GM20431 (cell line): ENCODE data around the gene SH3PXD2A.

Source experiments
- in situ Hi-C: fragments of 300-500 bp; cut with MseI, MboI; formaldehyde crosslinking; loops from one replicate; pipeline ENCODE4 v1.15.0; 2020; ENCODE audit warnings: low sequenced_read_pairs; ENCODE audit not compliant: unreplicated experiment

SH3PXD2A gene, protein sequence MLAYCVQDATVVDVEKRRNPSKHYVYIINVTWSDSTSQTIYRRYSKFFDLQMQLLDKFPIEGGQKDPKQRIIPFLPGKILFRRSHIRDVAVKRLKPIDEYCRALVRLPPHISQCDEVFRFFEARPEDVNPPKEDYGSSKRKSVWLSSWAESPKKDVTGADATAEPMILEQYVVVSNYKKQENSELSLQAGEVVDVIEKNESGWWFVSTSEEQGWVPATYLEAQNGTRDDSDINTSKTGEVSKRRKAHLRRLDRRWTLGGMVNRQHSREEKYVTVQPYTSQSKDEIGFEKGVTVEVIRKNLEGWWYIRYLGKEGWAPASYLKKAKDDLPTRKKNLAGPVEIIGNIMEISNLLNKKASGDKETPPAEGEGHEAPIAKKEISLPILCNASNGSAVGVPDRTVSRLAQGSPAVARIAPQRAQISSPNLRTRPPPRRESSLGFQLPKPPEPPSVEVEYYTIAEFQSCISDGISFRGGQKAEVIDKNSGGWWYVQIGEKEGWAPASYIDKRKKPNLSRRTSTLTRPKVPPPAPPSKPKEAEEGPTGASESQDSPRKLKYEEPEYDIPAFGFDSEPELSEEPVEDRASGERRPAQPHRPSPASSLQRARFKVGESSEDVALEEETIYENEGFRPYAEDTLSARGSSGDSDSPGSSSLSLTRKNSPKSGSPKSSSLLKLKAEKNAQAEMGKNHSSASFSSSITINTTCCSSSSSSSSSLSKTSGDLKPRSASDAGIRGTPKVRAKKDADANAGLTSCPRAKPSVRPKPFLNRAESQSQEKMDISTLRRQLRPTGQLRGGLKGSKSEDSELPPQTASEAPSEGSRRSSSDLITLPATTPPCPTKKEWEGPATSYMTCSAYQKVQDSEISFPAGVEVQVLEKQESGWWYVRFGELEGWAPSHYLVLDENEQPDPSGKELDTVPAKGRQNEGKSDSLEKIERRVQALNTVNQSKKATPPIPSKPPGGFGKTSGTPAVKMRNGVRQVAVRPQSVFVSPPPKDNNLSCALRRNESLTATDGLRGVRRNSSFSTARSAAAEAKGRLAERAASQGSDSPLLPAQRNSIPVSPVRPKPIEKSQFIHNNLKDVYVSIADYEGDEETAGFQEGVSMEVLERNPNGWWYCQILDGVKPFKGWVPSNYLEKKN

DNA sequence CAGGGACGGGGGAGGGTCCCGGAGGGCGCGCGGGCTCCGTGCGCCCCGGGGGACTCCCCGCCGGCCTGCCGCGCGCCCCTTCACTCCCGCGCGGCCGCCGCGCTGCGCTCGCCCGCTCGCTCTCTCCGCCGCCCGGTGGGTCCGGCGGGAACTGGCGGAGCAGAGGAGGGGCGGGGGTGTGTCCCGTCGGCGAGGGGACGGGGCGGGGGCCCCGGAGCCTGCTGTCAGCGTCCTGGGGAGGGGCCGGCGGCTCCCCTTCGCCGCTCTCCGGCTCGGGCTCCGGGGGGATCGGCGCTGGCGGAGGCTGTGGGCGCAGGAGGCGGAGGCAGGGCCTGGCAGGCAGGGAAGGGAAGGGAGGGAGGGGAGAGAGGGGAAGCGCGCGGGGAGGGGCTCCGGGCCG lies at the start of gene SH3PXD2A:
Gene SH3PXD2A, minus strand, starts transcription at position 153 of the 400 bp plus-strand sequence. CDS start 310 bp downstream, outside the sequence.
- in situ Hi-C loops: no loop called here

DNA sequence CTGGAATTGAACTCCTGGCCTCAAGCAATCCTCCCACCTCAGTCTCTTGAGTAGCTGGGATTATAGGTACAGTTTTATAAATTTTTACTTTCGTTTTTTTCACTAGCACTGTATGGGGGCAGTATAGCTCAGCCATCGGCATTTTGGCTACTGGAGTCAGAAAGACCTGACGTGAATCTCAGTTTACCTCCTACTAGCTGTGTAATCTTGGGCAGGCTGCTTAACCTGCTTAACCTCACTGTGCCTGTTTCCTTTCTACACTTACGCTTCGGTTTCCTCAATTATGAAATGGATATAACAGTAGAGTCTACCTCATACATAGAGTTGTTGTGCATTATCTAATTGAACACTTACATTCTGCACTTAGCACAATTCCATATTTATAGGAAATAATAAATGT lies 45.9 kb upstream of the SH3PXD2A start:
- in situ Hi-C loops: no loop called here

DNA sequence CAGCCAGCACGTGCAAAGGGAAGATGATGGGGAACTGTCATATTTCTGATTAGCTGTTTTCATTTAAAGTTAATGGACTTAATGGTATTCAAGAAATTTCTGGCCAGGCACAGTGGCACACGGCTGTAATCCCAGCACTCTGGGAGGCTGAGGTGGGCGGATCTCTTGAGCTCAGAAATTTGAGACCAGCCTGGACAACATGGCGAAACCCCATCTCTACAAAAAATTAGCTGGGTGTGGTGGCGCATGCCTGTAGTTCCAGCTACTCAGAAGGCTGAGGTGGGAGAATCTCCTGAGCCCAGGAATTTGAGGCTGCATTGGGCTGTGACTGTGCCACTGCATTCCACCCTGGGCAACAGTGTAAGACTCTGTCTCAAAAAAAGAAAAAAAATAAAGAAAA lies 43.9 kb upstream of the SH3PXD2A start:
- in situ Hi-C loops: loop anchor here (25.0 kb wide), 1 partner anchor 313 kb away; no protein-coding TSS in a partner anchor

DNA sequence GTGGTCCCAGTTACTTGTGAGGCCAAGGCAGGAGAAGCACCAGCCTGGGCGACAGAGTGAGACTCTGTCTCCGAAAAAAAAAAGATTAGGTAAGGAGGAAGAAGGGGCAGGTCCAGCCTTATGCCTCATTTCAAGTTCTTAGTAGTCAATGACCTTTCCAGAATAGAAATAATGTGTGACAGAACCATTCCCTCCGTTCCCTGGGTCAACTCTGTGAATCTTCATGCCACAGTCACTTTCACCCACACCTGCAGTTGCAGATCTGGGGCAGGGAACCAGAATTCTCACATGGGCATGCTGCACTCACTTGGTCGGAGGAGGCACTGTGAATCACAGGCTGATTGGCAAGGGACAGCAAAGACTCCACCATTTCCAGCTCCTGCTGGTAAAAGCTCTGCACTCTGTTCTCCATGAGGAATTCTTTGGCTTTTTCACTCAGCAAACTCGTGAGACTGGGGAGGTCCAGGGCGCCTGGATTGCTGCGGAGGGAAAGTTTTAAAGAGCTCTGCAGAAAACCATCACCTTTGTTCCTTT lies 41.9 kb upstream of the SH3PXD2A start:
- in situ Hi-C loops: loop anchor here (25.0 kb wide), 1 partner anchor 315 kb away; no protein-coding TSS in a partner anchor

DNA sequence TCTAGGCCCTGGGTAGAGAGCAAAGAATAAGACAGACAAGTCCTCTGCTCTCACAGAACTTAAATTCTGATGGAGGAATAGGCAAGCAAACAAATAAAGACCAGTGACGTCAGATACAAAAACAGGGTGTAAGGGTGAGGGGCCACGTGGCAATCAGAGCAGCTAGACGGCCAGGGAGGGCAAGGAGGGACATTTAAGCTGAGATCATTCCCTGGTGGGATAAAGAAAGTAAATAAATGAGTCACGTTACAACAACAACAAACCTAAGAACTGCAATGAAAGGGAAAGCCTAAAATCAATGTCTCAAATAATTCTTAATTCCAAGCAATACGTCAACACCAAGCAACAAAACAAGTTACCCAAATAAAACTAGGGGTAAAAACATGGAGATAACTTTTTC lies 40.8 kb upstream of the SH3PXD2A start:
- in situ Hi-C loops: loop anchor here (25.0 kb wide), 1 partner anchor 316 kb away; no protein-coding TSS in a partner anchor

DNA sequence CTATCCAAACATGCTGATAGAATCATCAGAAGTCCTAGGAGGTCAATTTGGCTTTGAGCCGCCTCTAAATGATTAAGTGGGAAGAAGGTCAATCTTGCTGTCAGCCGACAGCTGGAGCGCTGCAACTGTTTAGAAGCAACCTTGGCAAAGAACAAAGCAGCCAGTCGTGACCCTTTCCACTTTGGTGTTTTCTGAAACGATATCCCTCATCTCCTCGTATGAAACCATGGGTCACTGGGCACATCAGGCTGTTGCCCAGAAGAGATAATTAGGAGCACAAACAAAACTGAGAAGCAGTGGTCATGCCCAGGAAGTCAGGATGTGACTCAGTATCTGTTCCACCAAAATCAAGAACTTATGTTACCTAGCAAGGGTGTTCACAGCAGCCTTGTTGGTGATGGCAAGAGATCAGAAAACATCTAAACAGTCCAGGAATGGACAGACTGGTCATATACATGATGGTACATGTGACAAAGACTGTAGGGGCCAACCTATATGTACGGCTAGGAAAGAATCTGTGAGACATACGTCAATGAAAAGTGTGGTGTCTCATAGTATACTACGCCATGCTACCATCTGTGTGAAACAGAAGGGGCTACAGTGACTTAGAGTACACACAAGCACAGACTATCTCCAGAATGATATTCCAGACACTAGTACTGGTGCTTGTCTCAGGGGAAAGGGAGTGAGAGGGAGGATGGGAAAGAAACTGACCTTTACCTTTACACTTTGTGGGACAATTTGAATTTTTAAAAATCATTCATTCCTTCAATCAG lies 40.2 kb upstream of the SH3PXD2A start:
- in situ Hi-C loops: loop anchor here (25.0 kb wide), 1 partner anchor 317 kb away; no protein-coding TSS in a partner anchor

DNA sequence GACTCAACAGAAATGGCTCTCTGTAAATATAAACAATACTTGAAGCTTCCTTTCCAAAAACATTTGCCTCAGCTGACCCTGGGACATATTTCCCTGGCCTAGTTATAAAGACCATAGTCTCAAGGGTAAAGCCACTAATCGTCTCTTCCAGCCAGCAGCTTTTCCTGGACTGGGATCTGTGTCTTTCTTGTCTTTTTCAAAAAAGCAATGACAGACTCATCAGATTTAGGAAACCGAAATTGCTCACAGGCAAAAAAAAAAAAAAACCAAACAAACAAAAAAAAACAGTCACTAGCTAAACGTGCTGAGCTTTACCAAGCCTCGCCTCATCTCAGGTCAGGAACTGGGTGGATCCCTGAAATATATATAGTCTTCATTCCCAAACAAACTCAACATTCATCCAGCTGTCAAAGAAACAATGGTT lies 39.1 kb upstream of the SH3PXD2A start:
- in situ Hi-C loops: loop anchor here (25.0 kb wide), 1 partner anchor 318 kb away; no protein-coding TSS in a partner anchor

DNA sequence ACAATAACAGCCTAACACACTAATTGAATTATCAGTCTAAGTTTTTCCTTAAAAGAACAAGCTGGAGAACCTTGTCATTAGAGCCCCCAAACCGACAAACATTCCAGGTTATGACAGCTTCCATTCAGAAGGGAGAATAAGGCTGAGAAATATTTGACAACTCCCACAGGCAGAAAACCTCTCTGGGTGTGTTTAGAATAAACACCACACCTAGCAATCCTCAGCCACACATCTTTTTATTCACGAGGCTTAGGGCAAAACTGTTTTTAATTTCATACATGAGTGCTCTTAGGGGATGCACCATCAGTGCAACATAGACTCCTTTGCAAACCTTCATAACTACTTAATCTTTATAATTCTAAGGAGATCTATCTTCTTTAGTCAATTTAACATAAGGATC lies 38.4 kb upstream of the SH3PXD2A start:
- in situ Hi-C loops: loop anchor here (25.0 kb wide), 1 partner anchor 318 kb away; no protein-coding TSS in a partner anchor

DNA sequence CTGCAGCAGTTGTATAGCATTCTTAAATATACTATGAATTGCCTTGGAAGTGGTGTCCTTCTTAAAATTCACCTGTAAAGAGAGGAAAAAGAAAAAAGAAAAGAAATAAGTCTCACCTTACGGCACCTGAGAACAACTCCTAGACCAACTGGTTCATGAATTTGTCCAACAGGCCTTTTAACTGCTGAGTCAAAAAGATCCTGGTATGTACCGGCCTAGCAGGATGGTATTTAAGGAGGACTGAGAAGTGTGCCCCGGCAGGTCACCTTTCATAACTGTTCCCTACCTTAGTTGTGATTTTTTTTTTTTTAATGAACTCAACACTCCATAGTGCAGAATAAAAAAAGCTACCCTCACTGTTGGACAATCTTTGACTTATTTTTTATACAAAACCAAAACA lies 36.8 kb upstream of the SH3PXD2A start:
- in situ Hi-C loops: loop anchor here (25.0 kb wide), 1 partner anchor 320 kb away; no protein-coding TSS in a partner anchor

DNA sequence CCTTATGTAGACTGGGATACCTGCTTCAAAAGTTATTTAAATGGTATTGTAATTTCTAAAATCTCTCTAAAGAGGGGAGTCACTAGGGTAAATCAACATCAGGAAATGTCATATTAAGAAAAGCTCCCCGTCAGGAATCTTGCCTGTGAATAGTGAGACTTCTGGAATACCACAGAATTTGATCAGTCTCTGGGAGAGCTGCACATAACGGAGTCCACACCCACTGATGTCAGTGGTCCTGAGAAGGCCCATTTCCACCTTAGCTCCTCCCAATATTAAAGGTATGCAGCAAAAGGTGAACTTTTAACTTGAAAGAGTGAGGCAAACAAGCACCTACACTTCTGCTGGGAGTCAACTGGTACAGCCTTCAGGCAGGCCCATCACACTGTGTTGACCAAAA lies 35.3 kb upstream of the SH3PXD2A start:
- in situ Hi-C loops: loop anchor here (25.0 kb wide), 1 partner anchor 322 kb away; no protein-coding TSS in a partner anchor

DNA sequence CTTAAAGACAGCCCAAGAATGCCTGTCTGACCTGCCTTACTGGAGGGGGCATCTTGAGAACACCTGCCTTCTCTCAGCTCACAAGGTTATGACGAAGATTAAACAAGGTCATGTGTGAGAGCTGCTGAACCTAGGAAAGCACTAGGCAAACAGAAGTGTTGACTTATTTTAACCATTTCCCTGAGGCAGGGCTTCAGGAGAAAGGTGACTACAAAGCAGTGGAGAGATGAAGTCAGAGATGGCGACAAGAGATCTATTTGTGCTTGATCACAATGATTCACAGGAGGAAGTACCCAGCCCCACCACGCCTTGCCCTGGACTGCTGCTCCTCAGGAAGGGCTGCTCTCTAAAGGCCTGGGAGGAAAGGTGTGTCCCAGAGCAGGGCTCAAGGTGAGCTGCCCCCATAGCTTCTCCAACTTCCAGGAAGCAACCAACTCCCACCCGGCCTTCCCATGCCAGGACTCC lies 34.9 kb upstream of the SH3PXD2A start:
- in situ Hi-C loops: loop anchor here (25.0 kb wide), 1 partner anchor 322 kb away; no protein-coding TSS in a partner anchor

DNA sequence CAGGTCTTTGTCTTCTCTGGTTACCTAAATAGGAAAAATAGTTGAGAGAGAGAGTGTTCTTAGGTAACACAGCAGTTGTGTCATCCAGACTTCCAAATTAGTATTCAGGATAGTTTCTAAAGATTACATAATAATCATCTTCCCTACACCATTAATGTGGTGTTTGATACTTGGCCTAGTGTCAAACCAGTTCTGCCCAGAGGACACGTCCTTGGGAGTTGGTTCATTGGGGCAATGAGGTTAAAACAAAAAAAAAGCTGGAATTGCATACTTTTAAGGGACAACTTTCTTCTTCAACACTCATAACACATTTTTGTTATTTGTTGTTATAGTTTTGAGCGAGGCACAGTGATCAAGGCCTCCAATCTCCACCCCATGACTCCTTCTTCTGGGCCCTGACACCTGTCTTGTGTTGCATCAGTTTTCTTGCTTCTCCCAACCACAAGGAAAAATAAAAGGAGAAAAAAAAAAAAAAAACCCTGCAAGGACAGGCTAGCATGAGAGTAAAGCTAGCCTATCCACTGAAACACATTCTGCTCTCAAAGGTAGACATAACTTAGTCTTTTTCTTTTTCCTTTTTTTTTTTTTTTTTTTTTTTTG lies 33.8 kb upstream of the SH3PXD2A start:
- in situ Hi-C loops: loop anchor here (25.0 kb wide), 1 partner anchor 323 kb away; no protein-coding TSS in a partner anchor

DNA sequence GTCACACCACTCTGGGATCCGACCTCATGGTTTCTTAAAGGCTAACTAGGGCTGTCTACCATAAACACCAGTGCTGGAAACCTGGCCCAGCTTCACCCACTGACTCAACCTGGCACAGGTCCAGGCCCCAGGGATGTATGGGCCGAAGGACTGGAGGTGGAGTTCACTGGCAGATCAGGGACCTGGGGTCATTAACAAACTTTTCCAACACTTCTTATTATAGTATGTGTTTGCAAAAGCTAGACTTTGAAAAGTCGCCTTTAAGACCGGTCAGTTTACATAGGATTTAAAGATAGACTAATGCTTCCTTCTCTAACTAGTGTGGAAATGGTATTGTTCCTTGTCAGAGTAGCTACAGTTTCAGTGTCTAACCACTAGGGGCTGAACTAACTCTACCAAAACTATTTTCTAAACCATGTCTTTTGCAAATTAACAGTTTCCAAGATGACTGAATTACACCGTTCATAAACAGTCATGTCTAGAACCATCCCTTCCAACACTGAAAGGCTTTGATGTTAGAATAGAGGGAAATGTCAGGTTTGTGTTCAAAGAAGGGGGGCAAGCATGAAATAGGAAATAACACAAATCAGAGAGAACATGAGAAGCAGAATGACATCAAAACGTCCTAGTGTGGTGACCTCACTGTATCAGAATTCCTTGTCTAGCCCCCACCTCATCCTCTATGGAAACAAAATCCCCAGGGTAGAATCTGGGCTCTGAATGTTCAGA lies 32.9 kb upstream of the SH3PXD2A start:
- in situ Hi-C loops: loop anchor here (25.0 kb wide), 1 partner anchor 324 kb away; no protein-coding TSS in a partner anchor

DNA sequence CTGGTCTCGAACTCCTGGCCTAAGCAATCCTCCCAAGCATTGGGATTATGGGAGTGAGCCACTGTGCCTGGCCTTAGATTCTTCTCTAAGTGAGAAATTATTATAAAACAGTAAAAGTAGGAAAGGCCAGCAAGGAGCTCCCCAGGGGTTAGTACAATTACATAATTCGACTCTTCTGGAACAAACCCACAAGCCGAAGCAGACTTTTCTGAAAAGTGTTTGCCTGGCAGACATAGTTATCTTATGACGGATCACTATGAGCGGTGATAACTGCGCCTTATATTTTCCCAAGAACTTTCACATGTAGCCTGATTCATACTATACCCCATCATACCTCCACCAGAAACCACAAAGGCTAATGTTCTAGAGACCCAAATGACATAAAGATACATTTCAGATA lies 30.2 kb upstream of the SH3PXD2A start:
- in situ Hi-C loops: loop anchor here (25.0 kb wide), 1 partner anchor 327 kb away; no protein-coding TSS in a partner anchor

DNA sequence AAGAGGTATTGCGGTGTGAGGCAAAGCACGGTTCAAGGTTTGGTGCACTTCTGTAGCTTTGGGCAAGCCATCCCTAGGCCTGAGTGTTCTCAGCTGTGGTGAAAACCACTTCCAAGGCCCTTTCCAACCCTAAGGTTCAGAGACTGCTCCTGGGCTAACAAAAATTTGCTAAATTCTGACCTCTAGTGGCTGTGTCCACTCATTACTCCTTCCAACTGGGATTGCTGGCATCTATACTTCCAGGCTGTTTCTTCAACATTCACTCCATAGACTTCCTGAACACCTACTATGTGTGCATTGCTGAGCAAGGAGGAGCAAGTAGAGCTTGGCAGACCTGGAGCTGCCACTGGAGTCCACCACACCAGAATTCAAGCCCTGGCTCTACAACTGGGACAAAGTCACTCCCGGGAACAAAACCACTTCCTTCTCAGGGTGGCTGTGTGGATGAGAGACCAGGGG lies 29.3 kb upstream of the SH3PXD2A start:
- in situ Hi-C loops: loop anchor here (25.0 kb wide), 1 partner anchor 328 kb away; no protein-coding TSS in a partner anchor

DNA sequence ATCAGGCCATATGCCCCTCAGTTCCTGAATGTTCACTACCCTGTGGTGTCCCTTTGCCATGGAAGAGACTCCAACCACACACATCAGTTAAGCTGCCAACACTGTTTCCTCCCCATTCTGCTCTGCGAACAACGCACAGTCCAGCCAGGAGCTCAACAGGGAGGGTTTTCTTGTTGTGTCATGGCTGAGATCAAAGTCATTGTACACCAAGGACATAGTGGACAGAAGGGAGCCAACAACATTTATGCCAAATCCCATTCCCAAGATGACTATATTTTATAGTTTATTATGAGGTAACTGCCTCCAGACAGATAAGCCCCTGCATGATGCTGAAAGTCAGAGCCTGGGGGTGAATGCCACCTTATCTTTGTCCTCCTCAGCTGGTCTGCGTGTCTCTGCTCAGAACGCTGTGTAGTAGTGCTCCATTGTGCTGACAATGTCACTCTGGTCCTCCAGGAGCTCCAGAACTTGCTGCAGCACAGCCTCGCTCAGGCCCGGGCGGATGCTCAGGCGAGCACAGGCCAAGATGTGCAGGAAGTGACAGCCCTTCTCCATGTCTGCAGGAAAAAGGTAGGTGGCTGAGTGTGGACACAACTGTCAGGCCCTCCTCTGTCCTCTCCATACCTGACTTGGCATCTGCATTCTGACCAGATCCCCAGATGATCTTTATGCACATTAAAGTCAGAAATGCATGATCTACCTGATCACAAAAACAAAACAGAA lies 27.1 kb upstream of the SH3PXD2A start:
- in situ Hi-C loops: loop anchor here (25.0 kb wide), 1 partner anchor 330 kb away; no protein-coding TSS in a partner anchor
